WERI-Rb-1 (cell line): ENCODE results near the gene TTC34.
A peak's percentile ranks its signal among the peaks of the same experiment; 100 is the strongest.

ENCODE experiments used
- DNase-seq: peaks from one replicate; pipeline ENCODE4 v3.0.0-alpha.2; 2020
- H3K27ac ChIP-seq: fragments of 250-450 bp; sonication (Bioruptor Pico); 2 replicates; pipeline ENCODE4 v1.5.1; 2020; ENCODE audit warnings: mild to moderate bottlenecking, moderate library complexity
- H3K27me3 ChIP-seq: fragments of 250-450 bp; sonication (Bioruptor Pico); 2 replicates; pipeline ENCODE4 v1.5.1; 2021; ENCODE audit warnings: mild to moderate bottlenecking, low read depth, moderate library complexity; ENCODE audit not compliant: insufficient read depth, severe bottlenecking
- H3K36me3 ChIP-seq: fragments of 250-450 bp; sonication (Bioruptor Pico); 2 replicates; pipeline ENCODE4 v1.5.1; 2020; ENCODE audit warnings: mild to moderate bottlenecking, moderate library complexity
- H3K4me3 ChIP-seq: 2 replicates; pipeline ENCODE4 v1.5.1; 2011; ENCODE audit warnings: low read depth, mild to moderate bottlenecking, control low read depth, low read length
- H3K9me3 ChIP-seq: fragments of 250-450 bp; sonication (Bioruptor Pico); 2 replicates; pipeline ENCODE4 v1.5.1; 2021; ENCODE audit warnings: mild to moderate bottlenecking, moderate library complexity; ENCODE audit not compliant: severe bottlenecking
- TF ChIP-seq, protein P1 (sequence below): IDR thresholded peaks from 2 replicates; pipeline ENCODE4 v1.5.1; 2011; ENCODE audit warnings: low read depth, mild to moderate bottlenecking, control low read depth, inconsistent platforms, low read length

TTC34 gene, protein sequence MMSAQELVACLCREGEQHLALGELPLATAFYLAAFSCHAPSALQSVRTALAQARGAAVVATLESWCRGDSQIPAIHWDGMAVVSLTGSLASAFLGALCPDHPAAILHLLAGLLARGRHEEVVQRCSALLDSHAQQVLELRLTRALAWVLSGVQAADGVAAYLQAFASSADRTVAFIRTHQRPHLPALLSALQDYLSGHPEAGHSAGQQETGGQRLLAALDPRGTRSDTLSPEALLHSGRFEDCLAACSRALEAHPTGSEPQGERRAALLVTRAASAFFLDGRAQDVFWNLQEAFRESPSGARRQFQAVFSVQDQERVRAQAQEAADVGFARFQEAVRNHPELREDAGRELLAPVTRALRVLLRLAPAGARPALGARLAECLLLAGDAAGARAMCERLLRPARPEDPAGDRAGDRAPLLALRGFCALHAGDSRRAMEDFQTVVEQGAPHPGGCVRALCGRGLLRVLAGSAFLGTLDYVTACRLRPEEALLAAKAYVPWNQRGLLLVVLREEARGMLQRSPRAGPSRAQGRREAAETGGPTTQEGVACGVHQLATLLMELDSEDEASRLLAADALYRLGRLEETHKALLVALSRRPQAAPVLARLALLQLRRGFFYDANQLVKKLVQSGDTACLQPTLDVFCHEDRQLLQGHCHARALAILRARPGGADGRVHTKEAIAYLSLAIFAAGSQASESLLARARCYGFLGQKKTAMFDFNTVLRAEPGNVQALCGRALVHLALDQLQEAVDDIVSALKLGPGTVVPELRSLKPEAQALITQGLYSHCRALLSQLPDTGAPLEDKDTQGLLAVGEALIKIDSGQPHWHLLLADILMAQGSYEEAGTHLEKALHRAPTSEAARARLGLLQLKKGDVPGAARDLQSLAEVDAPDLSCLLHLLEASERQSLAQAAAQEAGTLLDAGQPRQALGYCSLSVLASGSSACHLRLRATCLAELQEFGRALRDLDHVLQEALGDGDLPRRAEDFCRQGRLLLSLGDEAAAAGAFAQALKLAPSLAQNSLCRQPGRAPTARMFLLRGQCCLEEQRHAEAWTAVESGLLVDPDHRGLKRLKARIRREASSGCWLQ

GRCh38 chr1:2801535-2802291, at the start of gene TTC34:
TSS of gene TTC34 (minus strand) at chr1:2801693. CDS start at chr1:2800827, 866 bp downstream.
- Histone ChIP-seq H3K4me3 (no peak within 1 kb of the TSS), H3K36me3 (no peaks in the 10 kb centered on the region), H3K27ac (no peak within 1 kb of the TSS), H3K27me3 (peaks cover 42% of the 10 kb centered on the region), H3K9me3 (no peaks in the 10 kb centered on the region)
- DNase-seq, result peak; percentile 80
- TF ChIP-seq, protein P1, sequence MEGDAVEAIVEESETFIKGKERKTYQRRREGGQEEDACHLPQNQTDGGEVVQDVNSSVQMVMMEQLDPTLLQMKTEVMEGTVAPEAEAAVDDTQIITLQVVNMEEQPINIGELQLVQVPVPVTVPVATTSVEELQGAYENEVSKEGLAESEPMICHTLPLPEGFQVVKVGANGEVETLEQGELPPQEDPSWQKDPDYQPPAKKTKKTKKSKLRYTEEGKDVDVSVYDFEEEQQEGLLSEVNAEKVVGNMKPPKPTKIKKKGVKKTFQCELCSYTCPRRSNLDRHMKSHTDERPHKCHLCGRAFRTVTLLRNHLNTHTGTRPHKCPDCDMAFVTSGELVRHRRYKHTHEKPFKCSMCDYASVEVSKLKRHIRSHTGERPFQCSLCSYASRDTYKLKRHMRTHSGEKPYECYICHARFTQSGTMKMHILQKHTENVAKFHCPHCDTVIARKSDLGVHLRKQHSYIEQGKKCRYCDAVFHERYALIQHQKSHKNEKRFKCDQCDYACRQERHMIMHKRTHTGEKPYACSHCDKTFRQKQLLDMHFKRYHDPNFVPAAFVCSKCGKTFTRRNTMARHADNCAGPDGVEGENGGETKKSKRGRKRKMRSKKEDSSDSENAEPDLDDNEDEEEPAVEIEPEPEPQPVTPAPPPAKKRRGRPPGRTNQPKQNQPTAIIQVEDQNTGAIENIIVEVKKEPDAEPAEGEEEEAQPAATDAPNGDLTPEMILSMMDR, result peak; percentile 95

- no peaks in the 10 kb centered on the region for H3K9me3 ChIP-seq
- no peak for DNase-seq
- no peaks in the 10 kb centered on the region for H3K36me3 ChIP-seq
- H3K27ac ChIP-seq, result no peak overlapping the region
- H3K4me3 ChIP-seq, result no peak overlapping the region
- peaks cover 6% of the 10 kb centered on the region for H3K27me3 ChIP-seq
- TF ChIP-seq, protein P1, result no peak
These were observed 49.0 kb upstream of the TTC34 start for GRCh38 chr1:2850502-2850901.

DNA sequence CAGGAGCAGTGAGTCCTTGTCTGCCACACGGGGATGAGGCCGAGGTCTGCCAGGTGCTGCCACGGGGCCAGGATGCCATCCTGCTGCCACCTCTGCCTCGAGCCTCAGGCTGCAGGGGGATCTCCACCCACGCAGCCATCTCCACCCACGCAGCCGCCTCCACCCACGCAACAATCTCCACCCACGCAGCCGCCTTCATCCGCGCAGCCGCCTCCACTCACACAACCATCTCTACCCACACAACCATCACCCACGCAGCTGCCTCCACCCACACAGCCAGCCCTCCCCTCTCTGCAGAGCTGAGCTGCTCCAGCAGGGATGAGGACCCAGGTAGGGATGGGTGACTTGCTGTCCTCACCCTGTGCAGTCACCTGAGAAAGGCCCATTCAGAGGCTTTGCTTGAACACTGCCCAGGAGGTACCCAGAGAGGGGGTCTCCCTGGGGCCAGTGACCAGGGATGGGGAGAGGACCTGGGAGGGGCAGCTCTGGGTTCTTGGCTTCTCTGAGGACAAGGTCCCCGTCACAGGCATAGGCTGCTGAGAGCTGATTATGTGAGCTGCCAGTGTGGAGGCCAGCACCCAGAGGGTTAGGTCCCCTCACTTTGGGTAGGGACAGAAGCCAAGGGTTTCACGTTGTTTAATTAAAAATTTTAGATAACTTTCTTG, 46.6 kb upstream of the TTC34 start:
- Histone ChIP-seq H3K27ac (no peak overlapping the region), H3K27me3 (peaks cover 9% of the 10 kb centered on the region), H3K4me3 (no peak overlapping the region), H3K9me3 (peaks cover 8% of the 10 kb centered on the region), H3K36me3 (no peaks in the 10 kb centered on the region)
- DNase-seq, result no peak
- TF ChIP-seq, protein P1, result no peak

DNA sequence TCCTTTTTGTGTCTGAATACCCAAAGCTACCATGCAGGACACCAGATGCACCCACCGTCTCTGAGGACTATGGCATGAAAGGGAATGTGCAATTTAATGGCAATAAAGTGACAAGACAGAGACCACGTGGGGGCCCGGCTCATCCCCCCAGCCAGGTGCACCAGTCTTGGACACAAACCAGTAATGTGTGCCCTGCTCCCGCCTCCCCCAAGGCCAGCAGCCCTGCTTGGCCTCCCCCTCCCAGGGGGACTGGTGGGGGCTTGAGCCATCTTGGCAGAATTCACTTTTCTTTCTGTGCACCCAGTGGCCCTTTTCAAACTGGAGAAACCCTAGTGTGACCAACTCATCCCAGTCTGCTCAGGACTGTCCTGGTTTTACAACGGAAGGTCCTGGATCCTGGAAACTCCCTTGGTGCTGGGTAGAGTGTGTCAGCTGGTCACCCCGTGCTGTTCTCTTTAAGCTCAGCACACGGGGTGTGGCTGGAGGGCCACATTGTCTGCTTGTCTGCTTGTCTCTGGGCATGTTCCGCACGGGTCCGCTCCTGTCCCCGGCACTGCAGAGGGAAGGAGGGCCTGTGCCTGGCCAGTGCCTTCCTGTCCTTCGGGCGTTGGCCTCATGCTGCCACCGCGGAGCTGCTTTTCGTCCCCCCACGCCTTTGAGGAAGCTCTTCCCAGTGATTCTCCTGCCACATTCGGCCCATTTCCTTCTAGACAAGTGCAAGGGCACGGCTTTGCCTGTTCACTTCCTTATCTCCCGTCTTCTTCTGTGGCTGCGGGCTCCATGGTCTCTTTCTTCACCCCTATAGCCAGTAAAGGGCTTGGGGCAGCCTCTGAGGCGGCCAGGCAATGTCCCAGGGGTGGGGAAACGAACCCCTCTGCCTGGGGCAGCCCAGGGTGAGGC, 45.8 kb upstream of the TTC34 start:
- no peak overlapping the region for H3K4me3 ChIP-seq
- no peak for DNase-seq
- H3K36me3 ChIP-seq, result no peaks in the 10 kb centered on the region
- no peak overlapping the region for H3K27ac ChIP-seq
- peaks cover 9% of the 10 kb centered on the region for H3K27me3 ChIP-seq
- peaks cover 8% of the 10 kb centered on the region for H3K9me3 ChIP-seq
- TF ChIP-seq, protein P1, result no peak
